Fibroblast of the aortic adventitia (primary cell): Measurements from ENCODE around the gene CCR7. TPM values are rescaled to one million over a fixed set of nuclear protein-coding genes. Genes with fewer than 3 reads are reported as not detected.

Source experiments
- DNase-seq: peaks from one replicate; pipeline ENCODE4 v3.0.0-alpha.2; 2010; ENCODE audit warnings: low read depth
- H3K4me3 ChIP-seq: 2 replicates; pipeline ENCODE4 v1.5.1; 2011; ENCODE audit warnings: low read depth, mild to moderate bottlenecking, control low read depth, low read length, moderate library complexity
- CTCF ChIP-seq: IDR thresholded peaks from 2 replicates; pipeline ENCODE4 v1.5.1; 2011; ENCODE audit warnings: mild to moderate bottlenecking, low read length, control low read depth, inconsistent platforms; ENCODE audit not compliant: insufficient read depth
- total RNA-seq: library from RNA; depleted of rRNA; stranded (reverse); fragments of >200 nt; gene quantifications from 2 replicates; pipeline ENCODE4 v1.2.3, GENCODE V29; 2012; ENCODE audit warnings: low replicate concordance

CCR7 gene
- total RNA-seq, 1 donor: not detected

- no peak for TF ChIP-seq CTCF
- H3K4me3 ChIP-seq: no peak overlapping the region
- no peak for DNase-seq
These were observed 12.2 kb downstream of the CCR7 start for GRCh38 chr17:40552806-40553693.

- peak overlapping the region; percentile 40 for H3K4me3 ChIP-seq
- DNase-seq: peak; percentile 95
- no peak for TF ChIP-seq CTCF
These were observed 13.1 kb downstream of the CCR7 start for GRCh38 chr17:40551879-40552768.

- peak; percentile 100 for DNase-seq
- H3K4me3 ChIP-seq: no peak overlapping the region
- no peak for TF ChIP-seq CTCF
These were observed 14.0 kb downstream of the CCR7 start for GRCh38 chr17:40551091-40551878.

GRCh38 chr17:40550608-40551007, 14.7 kb downstream of the CCR7 start:
- DNase-seq: peak; percentile 97
- no peak overlapping the region for H3K4me3 ChIP-seq
- TF ChIP-seq CTCF: no peak

- no peak overlapping the region for H3K4me3 ChIP-seq
- TF ChIP-seq CTCF: no peak
- peak; percentile 91 for DNase-seq
These were observed 16.1 kb downstream of the CCR7 start for GRCh38 chr17:40548982-40549685.
